ENCODE measurements around the gene GGTLC2.

GRCh38 chr22:22669093-22669492 is 24.7 kb downstream of the GGTLC2 start:
- no peak for TF ChIP-seq EP300 (IDR thresholded peaks at IDR 0.05)
- TF ChIP-seq, protein P1, sequence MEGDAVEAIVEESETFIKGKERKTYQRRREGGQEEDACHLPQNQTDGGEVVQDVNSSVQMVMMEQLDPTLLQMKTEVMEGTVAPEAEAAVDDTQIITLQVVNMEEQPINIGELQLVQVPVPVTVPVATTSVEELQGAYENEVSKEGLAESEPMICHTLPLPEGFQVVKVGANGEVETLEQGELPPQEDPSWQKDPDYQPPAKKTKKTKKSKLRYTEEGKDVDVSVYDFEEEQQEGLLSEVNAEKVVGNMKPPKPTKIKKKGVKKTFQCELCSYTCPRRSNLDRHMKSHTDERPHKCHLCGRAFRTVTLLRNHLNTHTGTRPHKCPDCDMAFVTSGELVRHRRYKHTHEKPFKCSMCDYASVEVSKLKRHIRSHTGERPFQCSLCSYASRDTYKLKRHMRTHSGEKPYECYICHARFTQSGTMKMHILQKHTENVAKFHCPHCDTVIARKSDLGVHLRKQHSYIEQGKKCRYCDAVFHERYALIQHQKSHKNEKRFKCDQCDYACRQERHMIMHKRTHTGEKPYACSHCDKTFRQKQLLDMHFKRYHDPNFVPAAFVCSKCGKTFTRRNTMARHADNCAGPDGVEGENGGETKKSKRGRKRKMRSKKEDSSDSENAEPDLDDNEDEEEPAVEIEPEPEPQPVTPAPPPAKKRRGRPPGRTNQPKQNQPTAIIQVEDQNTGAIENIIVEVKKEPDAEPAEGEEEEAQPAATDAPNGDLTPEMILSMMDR (IDR thresholded peaks at IDR 0.05), result no peak

All from stomach (tissue), 4 donors.